ENCODE measurements around the gene NYAP2.

Gene NYAP2

DNA sequence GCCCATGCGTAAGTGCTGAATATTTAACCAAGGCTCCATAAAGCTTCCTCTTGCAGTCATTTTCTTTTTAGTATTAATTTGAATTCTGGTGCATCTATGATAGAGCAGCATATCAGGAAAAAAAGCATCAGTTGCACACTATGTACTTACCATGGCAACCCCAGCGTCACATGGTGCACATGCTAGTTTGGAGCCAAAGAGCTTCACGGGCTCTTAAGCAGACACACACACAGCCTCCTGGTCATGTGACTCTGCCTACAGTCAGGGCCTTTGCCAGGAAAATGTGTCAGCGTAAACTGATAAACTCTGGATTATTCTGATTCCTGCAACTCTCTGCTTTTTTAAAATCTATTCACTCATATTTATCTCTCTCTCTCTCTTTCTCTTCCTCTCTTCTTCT is 30.2 kb downstream of the NYAP2 start:
- DNase-seq = peak; percentile 2

DNA sequence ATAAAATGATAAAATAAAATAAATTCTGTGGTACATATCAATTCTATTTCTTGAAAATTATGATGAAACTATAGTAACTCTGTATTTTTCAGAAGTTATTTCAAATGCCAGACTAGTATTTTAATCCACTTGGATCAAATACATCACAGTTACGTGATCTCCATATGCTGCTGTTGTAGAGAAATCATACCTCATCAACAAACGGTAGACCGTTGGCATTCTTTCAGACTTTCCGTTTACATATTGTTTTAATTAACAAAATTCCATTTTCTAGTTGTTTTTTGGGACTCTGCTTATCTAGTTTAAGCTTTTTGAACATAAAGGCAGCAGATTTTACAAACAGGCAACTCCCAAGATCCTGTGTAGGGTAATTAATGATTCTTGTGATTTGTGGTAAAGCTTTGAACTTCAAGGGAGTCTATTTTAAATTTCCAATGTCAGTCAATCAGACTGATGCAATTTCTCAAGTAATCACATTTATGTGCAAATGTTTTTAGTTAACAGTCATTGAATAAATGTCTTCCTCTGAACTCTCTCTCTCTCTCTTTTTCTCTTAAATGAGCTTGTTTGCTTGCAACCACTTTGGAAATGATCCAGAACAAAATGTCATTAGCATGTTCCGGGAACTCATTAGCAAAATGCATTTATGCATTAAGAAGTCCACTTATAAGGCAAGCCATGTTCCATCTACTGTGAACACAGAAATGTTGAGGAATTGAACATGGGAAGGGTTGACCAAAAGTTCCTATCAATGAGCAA is 31.8 kb downstream of the NYAP2 start:
- no peak for DNase-seq

DNA sequence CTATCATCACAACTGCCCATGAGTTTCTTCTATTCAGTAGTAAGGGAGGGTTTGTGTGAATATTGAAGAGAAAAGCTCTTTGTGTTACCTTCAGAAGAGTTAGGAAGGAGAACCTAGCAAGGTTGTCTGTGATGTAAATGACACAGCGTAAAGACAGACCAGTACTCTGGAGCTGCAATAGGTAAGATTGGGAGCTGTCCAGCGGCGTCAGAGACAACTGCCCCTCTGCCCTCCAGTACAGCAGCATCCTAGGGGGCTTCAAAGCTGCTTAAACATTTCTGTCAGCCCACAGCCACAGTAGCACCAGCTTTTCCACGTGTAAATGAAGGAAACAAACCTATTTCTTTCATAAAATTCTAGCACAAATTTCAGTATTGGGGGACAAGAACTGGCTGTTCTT is 34.5 kb downstream of the NYAP2 start:
- no peak for DNase-seq

DNA sequence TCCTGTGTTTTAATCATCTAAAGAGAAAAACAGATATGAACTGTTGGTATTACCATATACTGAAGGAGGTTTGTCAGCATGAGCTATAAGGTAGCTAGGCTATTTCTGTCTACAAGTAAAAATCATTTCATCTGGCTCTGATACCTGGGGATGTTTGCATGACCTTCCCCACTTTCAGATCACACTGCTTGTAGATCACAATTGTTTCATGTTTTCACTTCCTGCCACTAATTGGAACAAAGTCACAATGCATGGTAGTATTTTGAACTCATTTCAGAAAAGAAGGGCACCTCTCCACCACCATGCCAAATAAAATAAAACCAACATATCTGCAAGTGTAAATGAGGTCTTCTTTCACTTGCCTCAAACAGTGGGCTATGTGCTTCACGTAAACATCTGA is 37.8 kb downstream of the NYAP2 start:
- no peak for DNase-seq

DNA sequence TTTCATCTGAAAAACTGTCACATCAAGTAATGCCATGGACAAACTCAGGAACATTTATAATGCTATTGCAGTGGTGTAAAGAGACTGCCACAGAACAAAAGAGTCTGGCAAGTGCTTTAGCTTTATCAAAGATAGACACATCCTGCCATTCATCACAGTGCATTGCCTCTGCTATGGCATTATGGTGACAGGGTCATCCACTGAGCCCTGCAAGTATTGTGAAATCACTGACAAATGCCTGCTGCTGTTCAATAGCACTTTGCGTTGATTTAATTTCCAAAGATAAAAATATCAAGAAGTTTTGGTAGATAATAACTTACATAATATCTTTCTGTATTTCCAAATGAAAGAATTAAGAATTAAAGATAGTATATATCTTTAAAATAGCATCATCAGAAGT is 38.7 kb downstream of the NYAP2 start:
- DNase-seq = no peak

DNA sequence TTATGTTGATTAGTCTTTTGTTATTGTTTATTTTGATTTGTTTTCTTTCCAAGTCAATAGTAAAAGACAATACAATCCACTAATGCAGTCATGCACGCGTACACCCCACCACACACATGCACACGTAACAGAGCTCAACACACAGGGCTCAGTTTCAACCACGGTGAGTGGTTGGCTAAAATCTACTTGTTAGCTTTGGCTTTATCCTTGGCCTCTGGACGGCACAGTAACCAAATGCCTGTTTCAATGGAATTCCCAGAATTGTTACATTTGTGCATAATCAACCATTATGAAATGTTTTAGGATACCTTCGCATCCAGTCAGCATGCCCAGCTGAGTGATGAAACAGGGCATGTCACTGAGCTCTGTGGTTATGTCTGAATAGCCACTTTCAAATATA is 53.2 kb downstream of the NYAP2 start:
- no peak for DNase-seq

DNA sequence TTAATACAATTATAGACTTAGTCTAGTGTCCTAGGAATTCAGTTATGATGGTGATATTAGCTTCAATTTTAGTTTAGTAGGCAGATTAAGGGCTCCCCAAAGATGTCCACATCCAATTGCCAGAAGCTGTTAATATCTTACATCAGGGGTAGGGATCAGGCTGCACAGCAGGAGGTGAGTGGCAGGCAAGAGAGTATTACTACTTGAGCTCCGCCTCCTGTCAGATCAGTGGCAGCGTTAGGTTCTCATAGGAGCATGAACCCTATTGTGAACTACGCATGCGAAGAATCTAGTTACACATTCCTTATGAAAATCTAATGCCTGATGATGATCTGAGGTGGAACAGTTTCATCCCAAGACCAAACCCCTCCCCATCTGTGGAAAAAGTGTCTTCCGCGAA is 54.9 kb downstream of the NYAP2 start:
- DNase-seq = peak; percentile 27

DNA sequence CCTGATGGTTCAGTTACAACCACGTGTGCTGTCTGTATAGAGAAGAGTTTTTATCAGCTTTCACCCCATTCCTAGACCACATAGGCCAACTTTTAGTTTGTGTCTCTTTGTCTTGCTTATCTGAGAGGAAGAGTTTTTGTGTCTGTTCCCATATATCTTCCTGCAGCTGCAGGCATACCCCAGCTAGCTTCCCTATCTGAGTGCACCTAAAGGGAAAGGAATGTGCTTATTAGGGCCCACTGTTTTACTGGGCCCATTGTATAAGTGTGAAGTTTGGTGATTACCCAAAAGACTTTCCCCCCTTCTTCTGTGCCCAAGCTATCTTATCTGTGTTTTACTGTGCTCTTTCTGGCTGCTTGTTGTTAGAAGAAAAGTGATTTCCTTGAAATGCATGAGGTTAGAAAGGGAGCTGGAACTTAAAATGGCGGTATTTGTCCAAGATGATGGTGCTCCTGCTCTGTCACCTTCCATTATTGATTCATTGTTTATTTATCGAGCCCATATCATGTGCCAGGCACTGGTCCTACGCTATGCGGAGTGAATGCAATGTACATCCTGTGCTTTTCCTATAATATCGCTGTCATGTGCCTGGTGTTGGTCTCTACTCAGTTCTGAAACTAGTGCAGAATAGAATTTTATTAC is 57.2 kb downstream of the NYAP2 start:
- DNase-seq = no peak

DNA sequence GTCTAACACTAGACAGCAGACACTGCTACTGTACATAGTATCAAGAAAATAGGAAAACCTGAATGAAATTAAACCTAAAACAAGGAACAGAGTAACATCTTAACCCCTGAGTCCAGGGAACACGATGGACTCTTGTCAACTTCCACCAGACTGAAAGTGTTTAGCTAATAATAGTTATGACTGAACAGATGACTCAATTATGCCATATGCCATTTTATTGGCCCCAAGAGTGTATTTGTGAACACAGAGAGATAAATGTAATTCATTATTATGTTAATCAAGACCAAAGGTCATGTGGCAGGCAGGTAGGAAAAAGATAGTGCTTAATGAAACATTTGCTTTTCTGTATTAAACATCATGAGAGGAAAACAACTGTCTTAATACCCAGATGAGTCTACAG is 58.0 kb downstream of the NYAP2 start:
- no peak for DNase-seq

DNA sequence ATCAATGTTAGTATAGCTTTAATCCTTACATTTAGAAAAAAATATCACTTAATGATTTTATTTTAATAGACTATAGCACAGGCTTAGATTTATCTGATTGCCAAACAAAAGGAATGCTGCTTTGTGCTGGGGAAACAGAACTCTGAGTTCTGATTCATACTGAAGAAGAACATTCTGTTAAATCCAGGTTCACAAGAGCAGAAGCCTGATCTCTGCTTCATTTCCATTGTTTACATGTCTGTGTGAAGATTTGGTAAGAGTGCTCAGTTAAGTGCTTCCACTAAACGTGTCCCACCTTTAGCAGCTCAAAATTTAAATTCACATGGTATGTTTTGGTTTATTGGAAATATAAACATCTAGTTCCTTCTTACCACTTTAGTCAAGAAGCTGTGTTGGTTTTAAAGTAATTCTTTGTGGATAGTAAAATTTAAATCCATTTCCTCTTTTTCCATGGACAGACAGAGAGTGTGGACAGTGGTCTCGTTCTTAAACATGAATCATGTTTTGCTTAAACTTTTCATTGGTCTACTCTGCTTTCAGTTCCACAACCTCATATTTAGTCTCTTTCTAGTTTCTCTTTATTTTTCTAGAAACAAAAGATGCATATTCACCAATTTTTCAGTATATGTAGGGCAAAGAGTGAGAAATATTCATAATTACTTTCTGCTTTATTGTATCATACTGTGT is 59.1 kb downstream of the NYAP2 start:
- no peak for DNase-seq

DNA sequence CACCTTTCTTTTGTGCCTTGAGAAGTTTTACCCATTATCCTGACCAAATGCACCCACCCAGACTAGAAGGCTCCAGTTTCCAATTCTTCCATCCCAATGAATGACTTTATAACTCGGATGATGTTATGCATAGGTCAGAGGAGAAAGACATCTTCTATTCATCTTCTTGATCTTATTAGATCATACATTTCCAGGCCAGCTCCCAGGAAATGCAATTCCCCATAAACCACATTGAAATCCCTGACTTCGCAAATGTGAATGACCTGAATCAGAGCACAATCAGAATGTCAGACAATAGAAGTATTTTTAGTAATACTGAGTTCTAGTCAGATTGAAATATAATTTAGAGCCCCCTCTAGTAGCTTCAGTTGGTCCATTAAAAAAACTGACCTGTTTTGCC is 62.9 kb downstream of the NYAP2 start:
- DNase-seq = no peak

DNA sequence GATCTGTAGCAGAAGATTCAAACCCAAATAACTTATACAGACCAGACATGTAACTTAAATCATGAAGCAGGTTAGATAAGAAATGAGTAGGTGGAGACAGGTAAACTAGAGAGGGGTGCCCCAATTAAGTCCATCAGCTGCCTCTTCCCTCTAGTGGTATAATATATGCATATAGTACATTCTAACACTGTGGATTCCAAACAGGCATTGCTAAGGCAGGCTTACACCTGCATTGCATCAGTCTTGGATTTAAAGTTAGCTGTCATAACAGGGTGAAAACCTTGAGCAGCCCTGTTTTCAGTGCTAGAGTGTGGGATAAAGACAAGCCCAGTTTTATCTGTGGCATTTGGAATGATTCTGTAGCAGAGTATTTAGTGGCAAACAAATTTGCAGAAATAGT is 63.4 kb downstream of the NYAP2 start:
- DNase-seq = no peak

DNA sequence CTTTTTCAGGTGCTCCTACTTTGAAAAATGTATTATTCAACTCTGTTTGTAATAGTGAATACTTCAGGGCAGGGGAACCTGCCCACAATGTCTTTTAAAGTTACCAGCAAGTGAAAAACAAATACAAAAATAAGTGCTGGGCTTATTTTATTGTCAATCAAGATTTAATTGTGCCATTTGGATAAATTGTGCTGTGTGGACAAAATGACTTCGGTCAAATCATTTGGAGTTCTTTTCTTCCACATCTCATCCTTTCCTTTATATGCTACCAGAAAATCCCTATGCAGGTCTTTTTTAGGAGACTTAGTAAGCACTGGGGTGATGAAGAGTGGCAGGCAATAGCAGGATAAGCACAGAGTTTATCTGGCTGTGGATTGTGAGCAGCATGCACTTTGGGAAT is 63.9 kb downstream of the NYAP2 start:
- DNase-seq = no peak

DNA sequence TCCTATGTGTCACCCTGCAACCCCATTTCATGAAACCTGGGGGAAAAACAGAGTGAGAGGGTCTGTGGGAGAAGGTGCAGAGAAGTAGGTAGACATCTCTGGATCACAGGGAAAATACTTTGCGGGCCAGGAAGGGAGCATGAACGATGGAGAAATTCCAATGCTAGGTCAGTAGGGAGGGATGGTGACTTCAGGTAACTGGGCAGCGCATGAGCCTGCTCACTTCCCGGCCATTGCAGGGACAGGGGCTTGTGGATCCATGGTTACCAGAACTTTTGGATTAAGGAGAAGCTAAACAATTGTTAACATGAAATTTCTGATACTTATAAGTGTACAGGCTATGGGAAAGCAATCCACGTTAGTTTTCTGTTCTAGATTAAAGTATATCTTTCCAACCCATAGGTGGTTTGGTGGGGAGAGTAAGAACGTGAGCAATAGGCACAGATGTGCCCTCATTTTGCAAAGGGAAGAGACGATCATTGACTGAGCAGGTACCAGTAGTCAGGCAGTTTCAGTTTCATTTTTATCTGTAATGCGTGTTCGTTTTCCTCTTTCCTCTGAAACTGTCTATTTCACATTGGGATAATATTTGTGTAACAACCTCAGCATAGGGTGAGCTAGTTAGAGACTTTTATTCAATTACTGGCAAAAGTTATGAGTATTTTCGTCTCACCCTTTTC is 65.0 kb downstream of the NYAP2 start:
- no peak for DNase-seq

DNA sequence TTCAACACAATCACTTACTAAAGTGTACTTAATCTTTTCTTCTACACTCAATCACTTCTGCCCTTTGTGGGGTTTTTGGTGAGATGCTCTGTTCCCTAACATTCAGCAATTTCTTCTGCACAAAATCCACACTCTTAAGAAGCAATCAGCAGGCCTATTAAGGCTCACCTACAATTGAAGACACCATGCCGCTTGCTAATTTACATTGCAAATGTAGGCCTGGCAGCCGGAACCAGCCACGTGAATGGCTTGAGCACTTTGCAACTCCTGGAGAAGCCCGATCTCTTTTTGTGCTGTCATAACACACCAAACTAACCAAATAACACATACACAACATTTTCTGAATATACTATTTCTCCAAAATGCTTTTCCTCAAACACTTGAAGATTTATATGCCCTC is 66.3 kb downstream of the NYAP2 start:
- no peak for DNase-seq

DNA sequence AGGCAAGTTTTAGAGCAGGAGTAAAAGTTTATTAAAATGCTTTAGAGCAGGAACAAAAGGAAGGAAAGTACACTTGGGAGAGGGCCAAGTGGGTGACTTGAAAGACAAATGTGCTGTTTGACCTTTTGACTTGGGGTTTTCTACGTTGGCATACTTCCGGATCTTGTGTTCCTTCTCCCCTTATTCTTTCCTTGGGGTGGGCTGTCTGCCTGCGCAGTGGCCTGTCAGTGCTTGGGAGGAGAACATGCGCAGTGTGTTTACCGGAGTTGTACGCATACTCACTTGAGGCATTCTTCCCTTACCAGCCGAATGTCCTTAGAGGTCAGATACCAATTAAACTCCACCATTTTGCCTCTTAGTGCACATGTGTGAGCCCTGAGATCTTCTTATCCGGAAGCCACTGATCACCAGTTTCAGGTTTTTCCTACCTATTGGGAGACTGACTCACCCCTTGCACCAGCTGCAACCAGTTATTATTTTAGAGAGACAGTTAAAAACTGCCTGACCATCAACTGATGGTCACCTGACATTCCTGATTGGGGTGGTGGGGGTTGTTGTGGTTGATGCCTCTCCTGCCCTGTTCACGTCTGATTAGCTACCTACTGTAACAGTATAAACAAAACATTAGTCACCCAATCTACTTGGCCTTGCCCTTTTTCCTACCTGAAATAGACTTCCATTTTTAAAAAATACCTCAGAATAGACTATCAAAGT is 67.5 kb downstream of the NYAP2 start:
- no peak for DNase-seq

DNA sequence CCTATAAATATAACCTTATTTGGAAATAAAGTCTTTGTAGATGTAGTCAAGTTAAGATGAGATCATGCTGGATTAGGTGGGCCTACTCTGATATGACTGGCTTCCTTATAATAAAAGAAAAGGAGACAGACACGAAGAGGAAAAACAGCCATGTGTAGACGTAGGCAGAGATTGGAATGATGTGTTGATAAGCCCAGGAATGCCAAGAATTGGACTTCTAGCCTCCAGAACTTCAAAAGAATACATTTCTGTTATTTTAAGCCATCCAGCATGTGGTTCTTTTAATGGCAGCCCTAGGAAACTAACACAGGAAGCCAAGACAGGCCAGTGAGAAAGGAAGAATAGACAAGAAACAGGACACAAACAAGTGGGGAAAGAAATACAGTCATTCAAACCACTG is 68.6 kb downstream of the NYAP2 start:
- no peak for DNase-seq

DNA sequence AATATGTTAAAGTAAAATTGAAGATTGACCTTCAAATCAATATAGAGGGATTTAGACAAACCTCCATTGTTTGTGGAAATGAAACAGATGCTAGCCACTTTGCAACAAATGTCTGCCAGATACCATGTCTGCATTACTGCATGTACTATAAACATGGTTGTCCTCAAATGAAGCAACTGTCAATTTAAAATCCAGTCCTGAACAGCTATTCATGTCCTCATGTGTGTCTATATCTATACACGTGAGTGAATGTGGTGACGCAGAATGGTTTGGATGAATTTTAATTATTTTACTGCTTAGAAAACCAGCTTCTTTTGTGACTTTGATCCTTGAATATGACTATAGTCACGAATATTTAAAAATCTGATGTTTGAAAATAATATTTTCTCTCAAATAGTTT is 71.5 kb downstream of the NYAP2 start:
- no peak for DNase-seq

DNA sequence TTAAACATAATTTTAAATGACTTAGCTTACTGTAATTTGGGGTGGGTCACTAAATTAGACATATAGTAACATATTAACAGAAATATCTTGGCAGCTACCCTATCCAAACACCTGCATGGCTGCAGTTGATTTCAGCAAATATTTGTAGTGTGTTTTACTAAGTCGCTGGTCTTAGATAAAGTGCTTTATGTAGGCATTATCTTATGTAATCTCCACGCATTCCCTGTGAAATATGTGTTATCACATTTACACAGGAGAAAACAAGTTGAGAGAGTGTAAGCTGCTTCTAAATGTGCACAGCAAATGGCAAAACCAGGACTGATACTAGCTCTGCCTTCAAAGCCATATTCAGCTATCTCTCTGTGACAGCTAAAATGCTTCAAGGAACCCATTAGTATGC is 72.0 kb downstream of the NYAP2 start:
- DNase-seq = no peak

DNA sequence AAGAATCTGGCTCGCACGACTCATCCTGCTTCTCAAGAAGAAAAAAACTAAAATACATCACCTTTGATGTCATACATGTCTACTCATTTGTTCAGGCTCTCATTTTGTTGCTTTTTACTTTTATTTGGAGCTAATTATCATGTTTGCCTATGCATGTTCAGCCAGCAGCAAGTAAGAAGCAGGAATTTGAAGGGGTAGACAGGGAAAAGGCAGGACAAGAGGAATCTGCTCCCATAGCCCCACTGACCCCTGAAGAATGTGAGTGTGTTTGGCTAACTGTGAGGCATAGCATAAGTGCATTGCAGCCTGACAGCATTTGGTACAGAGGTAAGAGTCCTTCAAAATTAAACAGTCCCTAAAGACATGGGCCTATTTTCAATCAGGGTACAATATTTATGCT is 72.7 kb downstream of the NYAP2 start:
- no peak for DNase-seq

DNA sequence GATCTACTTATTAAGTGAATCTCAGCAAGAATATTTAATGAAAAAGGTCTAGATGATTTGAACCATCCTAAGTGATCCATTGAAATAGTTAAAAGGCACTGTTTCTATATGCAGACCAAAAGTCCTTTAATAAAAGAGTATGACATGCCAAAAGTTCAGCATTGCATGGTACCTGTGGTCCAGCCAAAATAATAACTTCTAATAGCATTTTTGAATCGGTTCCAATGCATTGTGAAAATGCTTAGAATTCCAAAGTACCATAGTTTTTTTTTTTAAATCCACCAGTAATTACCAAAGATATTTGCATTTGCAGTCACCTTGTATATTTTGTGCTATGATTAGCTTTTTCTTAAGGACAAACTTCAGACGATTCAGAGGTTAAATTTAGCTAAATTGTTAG is 79.9 kb downstream of the NYAP2 start:
- DNase-seq = no peak

DNA sequence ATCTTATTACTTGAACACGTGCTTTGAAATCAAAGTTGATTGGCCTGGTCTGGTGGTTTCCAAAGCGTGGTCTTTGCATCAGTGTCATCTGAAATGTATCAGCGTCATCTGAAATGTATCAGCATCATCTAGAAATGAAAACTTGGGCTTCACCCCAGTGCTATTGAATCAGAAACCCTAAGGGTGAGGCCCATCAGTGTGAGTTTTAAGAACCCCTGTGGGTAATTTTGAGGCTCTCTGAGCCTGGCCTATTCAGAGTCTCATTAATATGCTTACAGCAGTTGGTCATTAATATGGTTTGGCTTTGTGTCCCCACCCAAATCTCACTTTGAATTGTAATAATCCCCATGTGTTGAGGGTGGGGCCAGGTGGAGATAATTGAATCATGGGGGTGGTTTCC is 85.2 kb downstream of the NYAP2 start:
- DNase-seq = no peak

DNA sequence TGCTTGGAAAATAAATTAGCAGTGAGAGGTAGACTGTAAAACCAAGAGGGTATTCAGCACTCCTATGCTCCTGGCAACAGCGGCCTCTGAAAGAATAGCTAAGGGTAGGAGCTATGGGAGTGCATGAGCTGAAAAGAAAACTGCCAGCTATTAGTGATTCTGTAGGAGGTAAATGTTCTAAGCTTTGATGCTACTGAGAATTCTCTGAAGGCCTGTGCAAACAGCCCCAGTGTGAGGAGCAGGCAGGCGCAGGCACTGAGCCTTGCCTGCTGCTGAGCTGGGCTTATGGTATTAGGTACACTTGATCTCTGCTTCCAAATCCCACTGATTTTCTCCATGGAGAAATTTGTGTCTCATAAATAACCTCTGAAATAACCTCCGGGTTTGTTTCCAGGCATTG is 86.7 kb downstream of the NYAP2 start:
- DNase-seq = peak; percentile 10
